Endothelial cell of hepatic sinusoid (primary cell): ENCODE data around the gene CLCNKA.

Source experiments
- in situ Hi-C: cut with HindIII; loops from 2 replicates; pipeline ENCODE4 v1.10.0; 2017; ENCODE audit warnings: low sequenced_read_pairs

CLCNKA gene

DNA sequence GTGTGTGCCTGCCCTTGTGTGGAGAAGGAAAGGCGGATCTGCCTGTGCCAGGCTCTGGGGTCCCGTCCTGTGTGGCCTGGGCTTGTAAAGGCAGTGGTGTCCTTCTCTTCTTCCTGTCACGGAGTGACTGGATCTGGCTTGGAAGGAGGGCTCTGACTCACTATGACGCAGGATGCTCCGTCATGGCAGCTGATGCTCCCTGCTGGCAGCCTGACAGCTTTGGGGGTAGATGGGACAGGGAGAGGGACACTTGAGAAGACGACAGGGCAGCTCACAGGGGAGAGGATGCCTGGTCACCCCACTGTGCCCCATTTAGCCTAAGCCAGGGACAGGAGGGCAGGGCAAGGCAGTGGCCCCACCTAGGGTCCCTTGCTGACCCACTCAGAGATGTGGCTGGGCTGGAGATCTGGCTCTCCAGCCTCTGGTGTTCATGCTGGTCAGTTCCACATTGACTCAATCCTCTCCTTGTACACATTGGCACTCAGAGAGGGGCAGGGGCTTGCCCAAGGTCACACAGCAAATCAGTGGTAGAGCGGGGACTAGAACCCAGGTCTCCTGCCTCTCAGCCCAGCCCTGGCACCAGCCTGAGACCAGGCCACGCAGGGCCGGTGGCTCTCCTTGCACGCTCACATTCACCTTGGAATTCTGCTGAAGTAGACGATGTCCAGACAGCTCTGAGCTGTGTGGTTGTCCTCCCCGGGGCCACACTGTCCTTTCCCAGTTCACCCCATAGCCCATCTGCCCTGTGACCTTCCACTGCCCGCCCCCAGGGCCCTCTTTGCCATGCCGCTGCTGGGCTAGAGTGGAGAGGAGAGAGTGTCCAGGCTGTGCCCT lies 54.4 kb downstream of the CLCNKA start:
- in situ Hi-C loops: no loop called here

DNA sequence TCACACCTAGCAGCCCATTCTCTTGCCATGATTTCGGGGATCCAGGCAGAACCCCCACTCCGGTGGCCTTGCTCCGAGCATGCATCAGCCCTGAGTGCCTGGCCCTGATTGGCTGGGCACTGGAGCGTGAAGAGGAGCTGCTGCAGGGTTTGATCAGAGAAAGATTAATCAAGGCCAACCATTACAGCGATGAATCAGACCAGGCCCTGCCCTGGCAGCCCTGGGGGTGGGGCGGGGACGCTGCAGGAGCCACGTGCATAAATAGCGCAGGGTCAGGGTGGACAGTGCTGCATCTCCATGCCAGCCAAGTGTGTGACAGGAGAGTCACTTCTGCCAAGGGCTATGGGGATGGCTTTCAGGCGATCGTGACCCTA lies 55.0 kb downstream of the CLCNKA start:
- in situ Hi-C loops: no loop called here

GRCh38 chr1:16077406-16078245 lies 55.8 kb downstream of the CLCNKA start:
- in situ Hi-C loops: no loop called here

- in situ Hi-C loops: no loop called here
Measured at GRCh38 chr1:16078925-16079656, 57.3 kb downstream of the CLCNKA start.

DNA sequence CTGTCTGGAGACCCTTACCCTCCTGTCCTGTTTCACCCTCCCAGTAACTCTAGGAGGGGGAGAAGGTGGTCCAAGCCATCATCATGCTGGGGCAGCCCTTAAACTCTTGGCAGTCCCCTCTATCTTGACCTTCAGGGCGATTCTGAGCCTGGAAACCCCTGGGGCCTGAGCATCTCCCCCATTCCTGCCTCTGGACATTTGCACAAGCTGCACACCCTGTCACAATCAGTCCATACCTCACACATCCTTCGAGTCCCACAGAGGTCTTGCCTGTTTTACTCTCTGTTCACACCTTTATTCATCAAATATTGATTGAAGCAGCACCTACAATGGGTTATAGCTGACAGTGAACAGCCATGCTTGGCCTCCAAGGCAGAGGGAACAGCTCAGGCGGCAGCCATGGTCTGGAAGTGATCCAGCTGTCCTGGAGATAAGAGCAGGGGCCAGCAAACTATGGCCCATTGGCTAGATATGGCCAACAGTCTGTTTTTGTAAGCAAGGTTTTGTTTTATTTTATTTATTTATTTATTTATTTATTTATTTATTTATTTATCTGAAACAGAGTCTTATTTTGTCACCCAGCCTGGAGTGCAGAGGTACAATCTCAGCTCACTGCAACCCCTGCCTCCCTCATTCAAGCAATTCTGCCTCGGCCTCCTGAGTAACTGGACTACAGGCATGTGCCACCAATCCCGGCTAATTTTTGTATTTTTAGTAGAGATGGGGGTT lies 58.8 kb downstream of the CLCNKA start:
- in situ Hi-C loops: loop anchor here (5.0 kb wide), 2 partner anchors 47 to 97 kb away; no protein-coding TSS in a partner anchor

- in situ Hi-C loops: loop anchor here (5.0 kb wide), 2 partner anchors 46 to 96 kb away; no protein-coding TSS in a partner anchor
Measured at GRCh38 chr1:16081636-16082035, 59.8 kb downstream of the CLCNKA start.

DNA sequence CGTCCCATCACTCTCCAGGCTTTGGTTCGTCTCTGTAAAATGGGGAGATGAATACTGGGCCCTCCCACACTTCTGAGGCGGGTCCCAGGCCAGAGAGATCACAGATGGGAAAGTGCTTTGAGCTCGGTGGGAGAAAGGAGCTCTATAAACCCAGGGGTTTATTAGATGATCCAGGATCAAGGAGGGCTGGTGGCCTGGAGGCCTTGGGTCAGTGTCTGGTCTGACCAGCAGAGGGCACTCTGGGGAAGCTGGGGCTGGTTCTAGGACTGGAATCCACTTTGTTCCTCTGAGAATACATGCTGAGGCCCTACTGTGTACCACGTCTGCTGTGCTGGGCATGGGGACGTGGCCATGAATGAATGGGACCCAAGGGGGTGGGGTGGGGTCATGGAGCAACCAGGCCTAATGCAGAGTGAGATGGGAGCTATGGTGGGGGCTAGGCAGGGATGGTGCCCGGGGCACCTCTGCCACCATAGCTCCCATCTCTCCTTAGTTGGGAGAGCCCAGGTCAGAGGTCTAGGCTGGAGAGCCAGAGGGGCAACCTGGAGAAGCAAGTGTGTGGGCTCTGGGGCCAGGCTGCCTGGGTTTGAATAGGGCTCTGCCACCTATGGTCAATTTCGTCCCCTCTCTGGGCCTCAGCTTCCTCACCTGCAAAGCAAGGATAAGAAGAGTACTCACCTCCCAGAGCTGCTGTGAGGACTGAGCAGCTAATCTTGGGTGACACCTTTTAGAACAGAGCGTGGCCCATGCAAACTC lies 60.6 kb downstream of the CLCNKA start:
- in situ Hi-C loops: loop anchor here (5.0 kb wide), 2 partner anchors 45 to 95 kb away; no protein-coding TSS in a partner anchor

DNA sequence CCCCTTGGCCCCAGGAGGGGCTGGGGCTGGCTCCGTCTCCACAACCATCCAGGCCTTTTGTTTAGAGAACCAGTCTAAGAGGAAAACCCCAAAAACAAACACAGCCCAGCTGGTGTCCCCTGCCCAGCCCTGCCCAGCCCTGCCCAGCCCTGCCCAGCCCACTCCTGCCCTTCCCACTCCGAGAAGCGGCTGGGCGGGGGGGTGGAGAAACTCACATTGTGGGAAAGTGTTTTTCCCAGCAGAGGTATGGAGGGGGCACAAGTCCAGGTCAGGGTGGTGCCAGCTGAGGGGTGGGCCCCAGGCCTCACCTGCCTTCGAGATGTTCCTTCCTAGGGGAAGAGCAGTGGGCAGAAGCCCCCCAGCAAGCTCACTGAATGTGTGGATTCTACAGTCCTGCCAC lies 61.6 kb downstream of the CLCNKA start:
- in situ Hi-C loops: loop anchor here (5.0 kb wide), 2 partner anchors 44 to 94 kb away; no protein-coding TSS in a partner anchor
